GM23248 (cell line): ENCODE data around the gene ASB2.

Source experiments
- EZH2 ChIP-seq: fragments of 200-600 bp; sonication (generic); IDR thresholded peaks from 2 replicates; pipeline ENCODE4 v1.6.1; 2018; ENCODE audit warnings: antibody characterized with exemption, mild to moderate bottlenecking; ENCODE audit not compliant: insufficient read depth, poor library complexity, severe bottlenecking
- EZH2phosphoT487 ChIP-seq: fragments of 200-600 bp; sonication (generic); IDR thresholded peaks from 2 replicates; pipeline ENCODE4 v1.6.1; 2018; ENCODE audit warnings: antibody characterized with exemption, moderate library complexity, mild to moderate bottlenecking, low read depth; ENCODE audit not compliant: insufficient read depth

DNA sequence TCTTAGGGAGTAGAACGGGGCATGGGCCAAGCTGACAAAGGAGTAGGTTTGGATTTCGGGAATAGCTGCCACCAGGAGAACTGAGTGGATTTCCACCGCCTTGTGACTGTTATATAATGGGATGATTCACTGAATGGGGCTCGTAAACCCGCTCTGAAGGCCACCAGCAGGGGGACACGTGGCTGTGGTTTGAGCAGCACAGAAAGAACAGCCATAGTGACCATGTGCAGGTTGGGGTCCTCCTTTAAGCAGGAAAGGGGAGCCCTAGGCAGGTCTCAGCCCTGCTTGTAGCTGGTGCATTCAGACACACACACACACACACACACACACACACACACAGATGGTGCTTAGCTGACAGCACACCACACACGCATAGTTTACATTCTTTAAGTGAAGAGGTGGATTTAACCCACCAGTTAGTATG lies 8.6 kb upstream of the ASB2 start:
- TF ChIP-seq EZH2phosphoT487, result no peak
- TF ChIP-seq EZH2, result no peak
